Activated naive CD8-positive, alpha-beta T cell treated with anti-CD3 and anti-CD28 coated beads for 36 hours (primary cell): ENCODE data around the gene DEFB119. TPM values are rescaled to one million over a fixed set of nuclear protein-coding genes. Genes with fewer than 3 reads are reported as not detected.
"Not testable (repeated sequence)": the region's sequence is repeated elsewhere in the genome, so short reads cannot be mapped to it uniquely, and the experiment has no call there.

Source experiments
- DNase-seq: peaks from one replicate; pipeline ENCODE4 v3.0.0; 2021
- H3K27ac Mint-ChIP-seq: one replicate; pipeline ENCODE4 v1.8.0; 2022; ENCODE audit warnings: mild to moderate bottlenecking, moderate library complexity, mixed read lengths
- H3K27me3 Mint-ChIP-seq: one replicate; pipeline ENCODE4 v1.8.0; 2022; ENCODE audit warnings: mild to moderate bottlenecking, mixed read lengths
- H3K36me3 Mint-ChIP-seq: one replicate; pipeline ENCODE4 v1.8.0; 2021; ENCODE audit warnings: mild to moderate bottlenecking, mixed read lengths
- H3K4me1 Mint-ChIP-seq: one replicate; pipeline ENCODE4 v1.8.0; 2021; ENCODE audit warnings: mixed read lengths
- H3K4me3 Mint-ChIP-seq: one replicate; pipeline ENCODE4 v1.8.0; 2022; ENCODE audit warnings: mild to moderate bottlenecking, moderate library complexity, mixed read lengths
- H3K9me3 Mint-ChIP-seq: one replicate; pipeline ENCODE4 v1.8.0; 2022; ENCODE audit warnings: mixed read lengths
- total RNA-seq, 2 experiments: library from RNA; stranded (reverse); gene quantifications; one replicate each; pipeline ENCODE4 v1.2.3, GENCODE V29; 2021

The DEFB119 gene, protein sequence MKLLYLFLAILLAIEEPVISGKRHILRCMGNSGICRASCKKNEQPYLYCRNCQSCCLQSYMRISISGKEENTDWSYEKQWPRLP
- not detected for total RNA-seq

DNA sequence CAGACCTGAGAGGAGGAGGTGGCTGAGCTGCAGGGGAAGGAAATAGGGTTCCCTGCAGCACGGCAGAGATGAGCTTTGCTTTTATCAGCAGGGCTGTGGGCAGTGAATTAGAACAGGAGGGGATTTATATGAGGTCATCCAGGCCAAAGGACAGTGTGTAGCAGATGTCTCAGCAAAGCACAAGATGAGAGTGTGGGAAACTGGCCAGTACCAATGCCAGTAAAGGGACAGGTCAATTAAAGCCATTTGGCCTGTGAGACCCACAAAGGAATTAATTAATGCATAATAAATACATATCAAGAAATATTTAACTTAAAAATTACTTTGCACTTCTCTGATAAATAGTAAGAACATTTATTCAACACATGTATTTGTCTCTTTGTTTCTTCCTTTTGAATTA is at the start of gene DEFB119:
Gene DEFB119 (minus strand): TSS at position 101 of the 400 bp plus-strand sequence. CDS start 107 bp downstream, outside the sequence.
- Mint-ChIP-seq H3K9me3 (no peaks in the 10 kb centered on the region), H3K36me3 (no peaks in the 10 kb centered on the region), H3K4me1 (no peaks in the 10 kb centered on the region), H3K4me3 (no peak within 1 kb of the TSS), H3K27me3 (peaks cover 9% of the 10 kb centered on the region), H3K27ac (no peak within 1 kb of the TSS)
- DNase-seq: no peak

- no peaks in the 10 kb centered on the region for H3K4me1 Mint-ChIP-seq
- no peak overlapping the region for H3K27ac Mint-ChIP-seq
- H3K4me3 Mint-ChIP-seq: no peak overlapping the region
- no peaks in the 10 kb centered on the region for H3K36me3 Mint-ChIP-seq
- peaks cover 4% of the 10 kb centered on the region for H3K9me3 Mint-ChIP-seq
- DNase-seq: no peak
- H3K27me3 Mint-ChIP-seq: peaks cover 27% of the 10 kb centered on the region
Measured at GRCh38 chr20:31430568-31431115, 40.3 kb upstream of the DEFB119 start.

DNA sequence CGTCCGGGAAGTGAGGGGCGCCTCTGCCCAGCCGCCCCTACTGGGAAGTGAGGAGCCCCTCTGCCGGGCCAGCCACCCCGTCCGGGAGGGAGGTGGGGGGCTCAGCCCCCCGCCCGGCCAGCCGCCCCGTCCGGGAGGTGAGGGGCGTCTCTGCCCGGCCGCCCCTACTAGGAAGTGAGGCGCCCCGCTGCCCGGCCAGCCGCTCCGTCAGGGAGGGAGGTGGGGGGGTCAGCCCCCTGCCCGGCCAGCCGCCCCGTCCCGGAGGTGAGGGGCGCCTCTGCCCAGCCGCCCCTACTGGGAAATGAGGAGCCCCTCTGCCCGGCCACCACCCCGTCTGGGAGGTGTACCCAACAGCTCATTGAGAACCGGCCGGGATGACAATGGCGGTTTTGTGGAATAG is 37.2 kb upstream of the DEFB119 start:
- peaks cover 17% of the 10 kb centered on the region for H3K27me3 Mint-ChIP-seq
- DNase-seq, H3K4me1 Mint-ChIP-seq, H3K27ac Mint-ChIP-seq, H3K4me3 Mint-ChIP-seq, H3K9me3 Mint-ChIP-seq, H3K36me3 Mint-ChIP-seq: not testable (repeated sequence)

- peaks cover 11% of the 10 kb centered on the region for H3K27me3 Mint-ChIP-seq
- not testable (repeated sequence) for H3K9me3 Mint-ChIP-seq, H3K27ac Mint-ChIP-seq, H3K36me3 Mint-ChIP-seq, DNase-seq, H3K4me1 Mint-ChIP-seq, H3K4me3 Mint-ChIP-seq
Measured at GRCh38 chr20:31426891-31427551, 36.6 kb upstream of the DEFB119 start.

DNA sequence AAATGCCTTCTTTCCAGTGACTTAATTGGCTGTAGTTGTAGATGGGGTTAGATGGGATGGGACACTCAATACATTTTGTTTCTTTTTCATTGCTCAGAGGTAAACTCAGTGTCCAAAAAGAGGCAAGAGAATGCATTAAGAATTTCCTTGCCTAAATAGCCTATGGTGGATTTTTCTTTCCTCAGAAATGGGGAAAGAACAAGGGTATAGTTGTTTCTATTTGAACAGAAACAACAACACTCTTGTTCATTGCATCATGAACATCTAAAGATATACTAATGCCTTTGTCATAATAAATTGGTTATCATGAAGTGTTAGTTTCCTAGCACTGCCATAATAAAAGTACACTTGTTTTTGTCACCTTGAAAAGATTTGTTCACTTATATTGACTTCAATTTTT is 35.4 kb upstream of the DEFB119 start:
- no peak for DNase-seq
- Mint-ChIP-seq H3K9me3 (peaks cover 4% of the 10 kb centered on the region), H3K27me3 (peaks cover 9% of the 10 kb centered on the region), H3K4me1 (no peaks in the 10 kb centered on the region), H3K4me3 (no peak overlapping the region), H3K27ac (no peak overlapping the region), H3K36me3 (no peaks in the 10 kb centered on the region)

DNA sequence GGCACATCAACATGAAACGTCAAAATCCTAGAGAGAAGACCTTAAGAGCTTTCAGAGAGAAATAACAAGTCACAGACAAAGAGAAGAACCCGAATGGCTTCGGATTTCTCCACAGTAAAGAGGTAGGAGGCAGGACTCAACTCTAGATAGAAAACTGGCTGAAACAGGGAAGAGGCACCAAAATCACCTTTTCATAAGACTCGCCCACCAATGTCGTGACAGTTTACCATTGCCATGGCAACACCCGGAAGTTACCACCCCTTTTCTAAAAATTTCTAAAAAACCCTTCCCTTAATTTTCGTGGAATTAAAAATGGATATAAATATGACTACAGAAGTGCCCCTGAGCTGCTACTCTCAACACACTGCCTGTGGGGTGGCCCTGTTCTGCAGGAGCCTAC is 27.9 kb upstream of the DEFB119 start:
- DNase-seq: no peak
- no peaks in the 10 kb centered on the region for H3K9me3 Mint-ChIP-seq
- H3K27ac Mint-ChIP-seq: no peak overlapping the region
- no peaks in the 10 kb centered on the region for H3K36me3 Mint-ChIP-seq
- H3K27me3 Mint-ChIP-seq: peaks cover 11% of the 10 kb centered on the region
- no peak overlapping the region for H3K4me3 Mint-ChIP-seq
- H3K4me1 Mint-ChIP-seq: no peaks in the 10 kb centered on the region

DNA sequence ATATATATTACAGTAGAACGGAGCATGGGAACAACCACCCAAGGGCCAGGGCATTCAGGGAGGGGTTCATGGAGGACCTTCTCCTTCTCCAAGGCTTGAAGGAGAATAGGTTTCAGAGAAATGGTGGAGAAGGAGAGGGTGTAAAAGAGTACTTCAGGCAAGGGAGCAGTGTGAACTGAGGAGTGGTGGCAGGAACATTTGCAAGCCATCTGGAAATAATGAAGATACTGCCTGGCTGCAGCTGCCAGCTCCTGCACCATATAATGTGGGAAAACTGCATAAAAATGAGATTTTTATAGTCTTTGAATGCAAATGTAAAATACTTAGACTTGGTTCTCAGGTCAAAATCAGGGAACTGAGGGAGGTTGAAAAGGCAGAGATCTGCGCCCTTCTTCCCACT is 25.3 kb upstream of the DEFB119 start:
- Mint-ChIP-seq H3K27me3 (peaks cover 8% of the 10 kb centered on the region), H3K9me3 (no peaks in the 10 kb centered on the region), H3K4me1 (no peaks in the 10 kb centered on the region), H3K27ac (no peak overlapping the region), H3K36me3 (no peaks in the 10 kb centered on the region), H3K4me3 (no peak overlapping the region)
- DNase-seq: no peak

DNA sequence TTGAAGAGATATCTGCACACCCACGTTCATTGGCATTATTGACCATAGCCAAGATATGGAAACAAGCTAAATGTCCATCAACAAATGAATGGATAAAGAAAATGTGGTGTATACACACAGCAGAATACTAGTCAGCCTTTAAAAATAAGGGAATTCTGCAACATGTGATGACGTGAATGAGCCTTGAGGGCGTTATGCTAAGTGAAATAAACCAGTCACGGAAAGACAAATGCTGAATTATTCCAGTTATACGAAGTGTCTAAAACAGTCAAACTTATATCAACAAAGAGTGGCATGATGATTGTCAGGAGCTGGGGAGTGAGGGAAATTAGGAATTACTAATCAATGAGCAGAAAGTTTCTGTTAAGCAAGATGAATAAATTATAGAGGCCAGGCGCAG is 24.0 kb upstream of the DEFB119 start:
- Mint-ChIP-seq H3K27me3 (peaks cover 8% of the 10 kb centered on the region), H3K36me3 (no peaks in the 10 kb centered on the region), H3K4me1 (no peaks in the 10 kb centered on the region), H3K27ac (no peak overlapping the region), H3K4me3 (no peak overlapping the region), H3K9me3 (peaks cover 1% of the 10 kb centered on the region)
- DNase-seq: no peak

GRCh38 chr20:31410011-31410410 is 19.6 kb upstream of the DEFB119 start:
- H3K4me1 Mint-ChIP-seq: no peaks in the 10 kb centered on the region
- DNase-seq: no peak
- no peak overlapping the region for H3K4me3 Mint-ChIP-seq
- H3K9me3 Mint-ChIP-seq: peaks cover 1% of the 10 kb centered on the region
- peaks cover 8% of the 10 kb centered on the region for H3K27me3 Mint-ChIP-seq
- no peak overlapping the region for H3K27ac Mint-ChIP-seq
- H3K36me3 Mint-ChIP-seq: no peaks in the 10 kb centered on the region

DNA sequence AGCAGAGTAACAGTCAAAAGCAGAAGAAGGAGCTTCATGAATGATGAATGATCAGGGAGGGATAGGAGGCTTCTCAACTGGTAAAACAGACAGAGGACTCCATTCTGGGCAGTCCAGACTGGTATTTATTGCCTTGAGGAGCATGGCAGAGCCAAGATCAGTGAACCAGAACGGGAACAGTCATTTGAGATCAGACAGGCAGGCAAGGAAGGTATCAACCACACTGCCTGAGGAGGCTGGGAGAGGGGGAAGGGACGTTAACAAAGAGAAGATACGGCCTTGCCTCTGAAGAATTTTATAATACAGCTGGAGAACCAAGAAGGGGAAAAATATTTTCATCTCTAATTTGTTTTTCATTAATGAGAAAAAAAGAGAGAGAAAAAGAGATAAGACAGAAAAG is 15.7 kb upstream of the DEFB119 start, which contains the start of gene DEFB121:
Gene DEFB121 (minus strand): TSS at position 101 of the 400 bp plus-strand sequence. CDS start 63 bp downstream, at position 38.
- Mint-ChIP-seq H3K27me3 (no peaks in the 10 kb centered on the region), H3K4me1 (no peaks in the 10 kb centered on the region), H3K9me3 (peaks cover 1% of the 10 kb centered on the region), H3K27ac (no peak within 1 kb of the TSS), H3K36me3 (no peaks in the 10 kb centered on the region), H3K4me3 (no peak within 1 kb of the TSS)
- DNase-seq: no peak

GRCh38 chr20:31403886-31404285 is 13.5 kb upstream of the DEFB119 start:
- no peak overlapping the region for H3K4me3 Mint-ChIP-seq
- no peaks in the 10 kb centered on the region for H3K9me3 Mint-ChIP-seq
- no peak overlapping the region for H3K27ac Mint-ChIP-seq
- H3K4me1 Mint-ChIP-seq: no peaks in the 10 kb centered on the region
- DNase-seq: no peak
- H3K36me3 Mint-ChIP-seq: no peaks in the 10 kb centered on the region
- peaks cover 2% of the 10 kb centered on the region for H3K27me3 Mint-ChIP-seq

GRCh38 chr20:31394900-31395299 is 4.5 kb upstream of the DEFB119 start:
- Mint-ChIP-seq H3K4me3 (no peak overlapping the region), H3K9me3 (no peaks in the 10 kb centered on the region), H3K27me3 (peaks cover 9% of the 10 kb centered on the region), H3K36me3 (no peaks in the 10 kb centered on the region), H3K4me1 (no peaks in the 10 kb centered on the region), H3K27ac (no peak overlapping the region)
- no peak for DNase-seq

DNA sequence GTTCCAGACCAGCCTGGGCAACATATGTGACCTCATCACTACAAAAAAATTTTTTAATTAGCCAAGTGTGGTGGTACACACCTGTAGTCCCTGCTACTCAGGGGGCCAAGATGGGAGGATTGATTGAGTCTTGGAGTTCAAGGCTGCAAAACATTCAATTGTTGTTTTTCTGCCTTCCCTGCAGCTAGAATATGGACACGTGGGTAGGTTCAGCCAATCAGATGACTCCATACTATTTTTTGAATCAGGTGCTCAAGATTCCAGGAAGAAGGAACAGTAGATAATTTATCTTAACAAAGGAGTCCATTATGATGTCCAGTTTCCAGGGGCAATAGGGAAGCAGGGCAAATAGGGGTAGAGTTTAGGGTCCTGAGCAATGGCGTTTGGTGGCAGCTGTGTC is 2.4 kb upstream of the DEFB119 start:
- Mint-ChIP-seq H3K27me3 (peaks cover 12% of the 10 kb centered on the region), H3K4me1 (no peaks in the 10 kb centered on the region), H3K4me3 (no peak overlapping the region), H3K27ac (no peak overlapping the region), H3K36me3 (no peaks in the 10 kb centered on the region), H3K9me3 (no peaks in the 10 kb centered on the region)
- DNase-seq: no peak

DNA sequence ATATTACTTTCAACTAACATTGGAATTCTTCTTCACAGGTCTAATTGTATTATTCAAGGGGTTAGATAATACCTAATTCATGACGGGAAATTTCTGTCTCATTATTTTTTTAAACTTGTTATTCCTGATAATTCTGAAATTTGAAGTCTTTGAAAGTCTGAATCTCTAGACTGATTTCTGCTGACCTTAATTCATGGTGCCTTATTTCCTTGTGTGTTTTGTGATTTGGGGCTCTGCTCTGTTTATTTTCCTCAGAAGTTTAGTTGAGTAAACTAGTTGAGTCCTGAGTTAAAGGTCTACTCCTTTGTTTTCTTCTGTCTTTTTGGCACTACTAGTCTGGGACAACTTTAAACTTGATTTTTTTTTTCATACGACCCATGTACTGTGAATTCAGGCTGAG is 16.0 kb downstream of the DEFB119 start:
- Mint-ChIP-seq H3K27me3 (peaks cover 4% of the 10 kb centered on the region), H3K36me3 (no peaks in the 10 kb centered on the region), H3K9me3 (peaks cover 2% of the 10 kb centered on the region), H3K4me3 (no peak overlapping the region), H3K27ac (no peak overlapping the region), H3K4me1 (no peaks in the 10 kb centered on the region)
- DNase-seq: no peak

GRCh38 chr20:31368301-31368700 is 22.1 kb downstream of the DEFB119 start, which contains the start of gene DEFB118:
TSS of gene DEFB118 (plus strand) at chr20:31368601. CDS start at chr20:31368651, 50 bp downstream.
- Mint-ChIP-seq H3K27me3 (no peaks in the 10 kb centered on the region), H3K27ac (no peak within 1 kb of the TSS), H3K36me3 (no peaks in the 10 kb centered on the region), H3K4me3 (no peak within 1 kb of the TSS), H3K9me3 (peaks cover 1% of the 10 kb centered on the region), H3K4me1 (no peaks in the 10 kb centered on the region)
- no peak for DNase-seq

- H3K4me3 Mint-ChIP-seq, H3K36me3 Mint-ChIP-seq, H3K9me3 Mint-ChIP-seq, H3K4me1 Mint-ChIP-seq, H3K27ac Mint-ChIP-seq, DNase-seq, H3K27me3 Mint-ChIP-seq: not testable (repeated sequence)
Measured at GRCh38 chr20:31364272-31364671, 26.1 kb downstream of the DEFB119 start.
